Hematopoietic multipotent progenitor cell (in vitro differentiated cells): ENCODE results near the gene CTSH. TPM values are rescaled to one million over a fixed set of nuclear protein-coding genes. Genes with fewer than 3 reads are reported as not detected.

Source experiments
- small RNA-seq: library from RNA; depleted of rRNA; stranded (forward); fragments of <200 nt; gene quantifications from one replicate; pipeline ENCODE3, GENCODE V24; 2012
- total RNA-seq: library from RNA; depleted of rRNA; stranded (reverse); fragments of >200 nt; gene quantifications from one replicate; pipeline ENCODE4 v1.2.3, GENCODE V29; 2012

CTSH gene
- total RNA-seq, 1 donor = 2.4 TPM

Small RNAs within 50 kb of the gene (small RNA-seq; reads per million reads assigned to genes)
- gene RNU6-415P = not detected

Other genes starting within 250 kb of the CTSH start
- 0.27 TPM for gene ADAMTS7, start 133.6 kb downstream of the CTSH start, total RNA-seq
- 103 TPM for gene MORF4L1, start 72.2 kb downstream of the CTSH start, total RNA-seq
- gene RASGRF1, start 145.7 kb upstream of the CTSH start, total RNA-seq = not detected